ENCODE measurements around the gene OAS1.
"Not testable (repeated sequence)": the region's sequence is repeated elsewhere in the genome, so short reads cannot be mapped to it uniquely, and the experiment has no call there.

The OAS1 gene

GRCh38 chr12:112945515-112945914 lies 38.8 kb downstream of the OAS1 start:
- no peak for TF ChIP-seq JUND (IDR thresholded peaks at IDR 0.05; ENCODE audit: low read depth)
- DNase-seq (ENCODE audit: low read depth in 1 of 2, low spot score in 1 of 2): no peak
- in situ Hi-C loops (cut with HindIII; ENCODE audit: low pct_unique_long_range_greater_than_20kb, low sequenced_read_pairs): no loop called here

- no peak for TF ChIP-seq JUND (IDR thresholded peaks at IDR 0.05; ENCODE audit: low read depth)
- no peak for DNase-seq (ENCODE audit: low read depth in 1 of 2, low spot score in 1 of 2)
- in situ Hi-C loops (cut with HindIII; ENCODE audit: low pct_unique_long_range_greater_than_20kb, low sequenced_read_pairs): no loop called here
Measured at GRCh38 chr12:112946236-112947000, 39.7 kb downstream of the OAS1 start.

- DNase-seq (ENCODE audit: low read depth in 1 of 2, low spot score in 1 of 2): no peak
- TF ChIP-seq JUND (IDR thresholded peaks at IDR 0.05; ENCODE audit: low read depth): no peak
- in situ Hi-C loops (cut with HindIII; ENCODE audit: low pct_unique_long_range_greater_than_20kb, low sequenced_read_pairs): no loop called here
Measured at GRCh38 chr12:112947314-112947713, 40.6 kb downstream of the OAS1 start.

GRCh38 chr12:112947761-112948160 lies 41.0 kb downstream of the OAS1 start:
- DNase-seq (ENCODE audit: low read depth in 1 of 2, low spot score in 1 of 2): no peak
- in situ Hi-C loops (cut with HindIII; ENCODE audit: low pct_unique_long_range_greater_than_20kb, low sequenced_read_pairs): no loop called here
- no peak for TF ChIP-seq JUND (IDR thresholded peaks at IDR 0.05; ENCODE audit: low read depth)

GRCh38 chr12:112948806-112949205 lies 42.0 kb downstream of the OAS1 start:
- no peak for DNase-seq (ENCODE audit: low read depth in 1 of 2, low spot score in 1 of 2)
- TF ChIP-seq JUND (IDR thresholded peaks at IDR 0.05; ENCODE audit: low read depth): no peak
- in situ Hi-C loops (cut with HindIII; ENCODE audit: low pct_unique_long_range_greater_than_20kb, low sequenced_read_pairs): no loop called here

- no peak for DNase-seq (ENCODE audit: low read depth in 1 of 2, low spot score in 1 of 2)
- no peak for TF ChIP-seq JUND (IDR thresholded peaks at IDR 0.05; ENCODE audit: low read depth)
- in situ Hi-C loops (cut with HindIII; ENCODE audit: low pct_unique_long_range_greater_than_20kb, low sequenced_read_pairs): no loop called here
Measured at GRCh38 chr12:112950701-112951100, 43.9 kb downstream of the OAS1 start.

GRCh38 chr12:112957125-112957524 lies 50.4 kb downstream of the OAS1 start:
- DNase-seq (ENCODE audit: low read depth in 1 of 2, low spot score in 1 of 2); in situ Hi-C loops (cut with HindIII; ENCODE audit: low pct_unique_long_range_greater_than_20kb, low sequenced_read_pairs): not testable (repeated sequence)

GRCh38 chr12:112961074-112961473 lies 54.3 kb downstream of the OAS1 start:
- in situ Hi-C loops (cut with HindIII; ENCODE audit: low pct_unique_long_range_greater_than_20kb, low sequenced_read_pairs): no loop called here
- no peak for TF ChIP-seq JUND (IDR thresholded peaks at IDR 0.05; ENCODE audit: low read depth)
- peak in 1 of 2 experiments; percentile 52 for DNase-seq (ENCODE audit: low read depth in 1 of 2, low spot score in 1 of 2)

GRCh38 chr12:112961536-112961935 lies 54.8 kb downstream of the OAS1 start:
- TF ChIP-seq JUND (IDR thresholded peaks at IDR 0.05; ENCODE audit: low read depth): no peak
- in situ Hi-C loops (cut with HindIII; ENCODE audit: low pct_unique_long_range_greater_than_20kb, low sequenced_read_pairs): no loop called here
- DNase-seq (ENCODE audit: low read depth in 1 of 2, low spot score in 1 of 2): no peak

GRCh38 chr12:112962561-112962960 lies 55.8 kb downstream of the OAS1 start:
- TF ChIP-seq JUND (IDR thresholded peaks at IDR 0.05; ENCODE audit: low read depth): no peak
- in situ Hi-C loops (cut with HindIII; ENCODE audit: low pct_unique_long_range_greater_than_20kb, low sequenced_read_pairs): no loop called here
- DNase-seq (ENCODE audit: low read depth in 1 of 2, low spot score in 1 of 2): no peak

- TF ChIP-seq JUND (IDR thresholded peaks at IDR 0.05; ENCODE audit: low read depth): no peak
- no peak for DNase-seq (ENCODE audit: low read depth in 1 of 2, low spot score in 1 of 2)
- in situ Hi-C loops (cut with HindIII; ENCODE audit: low pct_unique_long_range_greater_than_20kb, low sequenced_read_pairs): no loop called here
Measured at GRCh38 chr12:112963227-112963861, 56.6 kb downstream of the OAS1 start.

- DNase-seq (ENCODE audit: low read depth in 1 of 2, low spot score in 1 of 2): no peak
- no peak for TF ChIP-seq JUND (IDR thresholded peaks at IDR 0.05; ENCODE audit: low read depth)
- in situ Hi-C loops (cut with HindIII; ENCODE audit: low pct_unique_long_range_greater_than_20kb, low sequenced_read_pairs): no loop called here
Measured at GRCh38 chr12:112964067-112964670, 57.4 kb downstream of the OAS1 start.

- in situ Hi-C loops (cut with HindIII; ENCODE audit: low pct_unique_long_range_greater_than_20kb, low sequenced_read_pairs): no loop called here
- TF ChIP-seq JUND (IDR thresholded peaks at IDR 0.05; ENCODE audit: low read depth): no peak
- DNase-seq (ENCODE audit: low read depth in 1 of 2, low spot score in 1 of 2): no peak
Measured at GRCh38 chr12:112964915-112965314, 58.2 kb downstream of the OAS1 start.

Measured in T47D (cell line).